K562 (cell line): ENCODE data around the gene ADAM8. TPM values are rescaled to one million over a fixed set of nuclear protein-coding genes. Genes with fewer than 3 reads are reported as not detected.

Source experiments
- ATAC-seq: fragments of 200-7000 bp; cut with Tn5 transposase; 3 replicates; pipeline ENCODE4 v1.9.1; 2020; ENCODE audit warnings: moderate library complexity
- BruUV-seq: library from RNA; stranded (reverse); fragments of 400-500 nt; replicated peaks from 2 replicates; lab custom pipeline; 2021; lab: Mats Ljungman, UMichigan
- CTCF ChIA-PET: fragments of 300-600 bp; formaldehyde crosslinking; extraction: SDS; loops from one replicate; lab custom pipeline; 2021; ENCODE audit warnings: low intra/inter-chr PET ratio; lab: Yijun Ruan, JAX
- POLR2A ChIA-PET: fragments of 300-600, 350-650 bp; sonication (Branson Sonifier 250); formaldehyde crosslinking; extraction: SDS; loops from one replicate; lab custom pipeline; 2021; ENCODE audit warnings: antibody characterized with exemption, inconsistent platforms; lab: Yijun Ruan, JAX
- DNase-seq, 4 experiments: peaks; one replicate each; pipeline versions ENCODE4 v3.0.0 to v3.0.0-alpha.2; 2011 to 2018; ENCODE audit warnings: low spot score in 3 of 4, mixed read lengths in 3 of 4; ENCODE audit errors: extremely low read depth in 1 of 4
- FAIRE-seq: peaks from 2 replicates; lab custom pipeline; 2011; peaks lifted over from hg19 to GRCh38; lab: Jason Lieb, UNC
- H2AFZ ChIP-seq: 2 replicates; pipeline ENCODE4 v1.6.0; 2011; ENCODE audit warnings: low read depth, low read length, control low read depth, inconsistent platforms
- H3K27ac ChIP-seq: fragments of 200-600 bp; 3 replicates; pipeline ENCODE4 v1.8.0; 2011; ENCODE audit warnings: low read depth, mild to moderate bottlenecking, control low read depth, inconsistent platforms, low read length, moderate library complexity, mixed read lengths; ENCODE audit errors: extremely low read depth
- H3K27me3 ChIP-seq, 2 experiments: fragments of 300-600 bp in 1 of 2; 2 replicates in 1 of 2; 3 replicates in 1 of 2; pipeline versions ENCODE4 v1.6.0 to v1.8.0; 2011; ENCODE audit warnings: inconsistent platforms in 2 of 2, low read length in 2 of 2, mild to moderate bottlenecking in 1 of 2, mixed read lengths in 1 of 2, moderate library complexity in 1 of 2; ENCODE audit not compliant: control insufficient read depth in 2 of 2, insufficient read depth in 2 of 2
- H3K36me3 ChIP-seq: fragments of 300-600 bp; 3 replicates; pipeline ENCODE4 v1.8.0; 2011; ENCODE audit warnings: mild to moderate bottlenecking, low read length, inconsistent platforms; ENCODE audit not compliant: control insufficient read depth, insufficient read depth
- H3K4me1 ChIP-seq, 2 experiments: fragments of 200-600 bp in 1 of 2; replicated peaks in 1 of 2; 2 replicates in 1 of 2; 3 replicates in 1 of 2; pipeline versions ENCODE4 v1.5.1 to v1.8.0; 2011; ENCODE audit warnings: inconsistent platforms in 2 of 2, low read length in 2 of 2, mild to moderate bottlenecking in 1 of 2, mixed read lengths in 1 of 2, moderate library complexity in 1 of 2; ENCODE audit not compliant: control insufficient read depth in 2 of 2, insufficient read depth in 2 of 2
- H3K4me2 ChIP-seq: 2 replicates; pipeline ENCODE4 v1.6.1; 2011; ENCODE audit warnings: low read length, control low read depth, inconsistent platforms, mixed read lengths; ENCODE audit not compliant: insufficient read depth
- H3K4me3 ChIP-seq: fragments of 200-600 bp; sonication (generic), shearing (Covaris generic); 2 replicates; pipeline ENCODE4 v1.5.1; 2016; ENCODE audit warnings: control low read depth, inconsistent platforms
- H3K79me2 ChIP-seq: fragments of 200-600 bp; 3 replicates; pipeline ENCODE4 v1.8.0; 2011; ENCODE audit warnings: low read length, inconsistent platforms; ENCODE audit not compliant: control insufficient read depth, insufficient read depth
- H3K9ac ChIP-seq, 2 experiments: 2 replicates each; pipeline versions ENCODE4 v1.6.0 to v1.6.1; 2011; ENCODE audit warnings: low read depth in 2 of 2, low read length in 2 of 2, control low read depth in 1 of 2, inconsistent platforms in 1 of 2, mild to moderate bottlenecking in 1 of 2, mixed read lengths in 1 of 2; ENCODE audit not compliant: insufficient read depth in 1 of 2
- H3K9me1 ChIP-seq: one replicate; pipeline ENCODE4 v1.6.0; 2011; ENCODE audit warnings: inconsistent platforms, mild to moderate bottlenecking, low read length, moderate library complexity; ENCODE audit not compliant: control insufficient read depth, insufficient read depth
- H3K9me3 ChIP-seq: replicated peaks from 2 replicates; pipeline ENCODE4 v1.5.1; 2011; ENCODE audit warnings: low read depth, low read length, inconsistent platforms; ENCODE audit not compliant: control insufficient read depth, insufficient read depth
- H4K20me1 ChIP-seq: replicated peaks from 2 replicates; pipeline ENCODE4 v1.6.1; 2011; ENCODE audit warnings: low read length, inconsistent platforms, mixed read lengths; ENCODE audit not compliant: control insufficient read depth, insufficient read depth
- EHMT2 ChIP-seq: fragments of 450-650 bp; IDR thresholded peaks from 2 replicates; pipeline ENCODE4 v1.6.1; 2018; ENCODE audit warnings: antibody characterized with exemption
- HNRNPK ChIP-seq: fragments of 200-400 bp; formaldehyde crosslinking; IDR thresholded peaks from one replicate; pipeline ENCODE4 v1.6.1; 2018; ENCODE audit warnings: mild to moderate bottlenecking, low read depth, low read length; ENCODE audit not compliant: poor library complexity, severe bottlenecking
- HNRNPUL1 ChIP-seq: fragments of 200-400 bp; formaldehyde crosslinking; IDR thresholded peaks from 2 replicates; pipeline ENCODE4 v1.6.1; 2017; ENCODE audit warnings: low read length
- MLLT1 ChIP-seq, 2 experiments: fragments of 450-650 bp; IDR thresholded peaks; 2 replicates each; pipeline ENCODE4 v1.6.1; 2016
- NR4A1 ChIP-seq, 2 experiments: fragments of 250-450 bp in 1 of 2; fragments of 450-650 bp in 1 of 2; sonication (Bioruptor Pico) in 1 of 2; IDR thresholded peaks; 2 replicates each; pipeline versions ENCODE4 v1.4.0 to v1.6.1; 2016 to 2020; ENCODE audit warnings: mild to moderate bottlenecking in 2 of 2, missing compliant biosample characterization in 1 of 2, missing genetic modification characterization in 1 of 2, moderate library complexity in 1 of 2
- TRIM24 ChIP-seq, 2 experiments: fragments of 450-650 bp; IDR thresholded peaks; 2 replicates each; pipeline ENCODE4 v1.6.1; 2016
- ZNF79 ChIP-seq: fragments of 250-450 bp; sonication (Bioruptor Pico); IDR thresholded peaks from 2 replicates; pipeline ENCODE4 v1.4.0; 2020; ENCODE audit warnings: low read depth, mild to moderate bottlenecking, moderate library complexity
- WGBS: fragments of 100-300 bp; shearing (Covaris generic); methylation state at CpG from one replicate; pipeline ENCODE4 v1.1.6; 2016; ENCODE audit warnings: low coverage, mixed read lengths; ENCODE audit not compliant: insufficient coverage; ENCODE audit errors: missing lambda C conversion rate; 5-methylcytosine and 5-hydroxymethylcytosine counted together
- in situ Hi-C: fragments of 300-500 bp; cut with MboI; formaldehyde crosslinking; loops from 4 replicates; pipeline ENCODE4 v1.15.0; 2018; ENCODE audit warnings: inconsistent platforms, mixed read lengths
- intact Hi-C: fragments of 100-400 bp; cut with micrococcal nuclease; formaldehyde crosslinking; loops from 2 replicates; pipeline ENCODE4 v1.14.2; 2022
- polyA plus RNA-seq, 8 experiments: library from polyadenylated mRNA; depleted of rRNA in 4 of 8; stranded (reverse) in 5 of 8; unstranded in 3 of 8; fragments of >200 nt; fragmentation: Nextera tagmentation in 2 of 8; fragmentation: Illumina TruSeq in 1 of 8; extraction: Ambion mirVana in 2 of 8; extraction: Trizol in 1 of 8; gene quantifications; 2 replicates each; pipeline versions ENCODE4 v1.2.1 to v1.2.3, GENCODE V29; 2011 to 2014; ENCODE audit warnings: inconsistent platforms in 1 of 8, missing spikeins in 1 of 8
- total RNA-seq, 7 experiments: library from RNA; depleted of rRNA in 6 of 7; stranded (reverse); fragments of >200 nt in 6 of 7; fragmentation: Illumina TruSeq in 2 of 7; extraction: Trizol in 2 of 7; gene quantifications; 2 replicates each; pipeline versions ENCODE4 v1.2.1 to v1.2.3, GENCODE V29; 2011 to 2021; ENCODE audit warnings: low replicate concordance in 1 of 7
- TF ChIP-seq, protein P1 (sequence below): fragments of 250-450 bp; sonication (Bioruptor Pico); IDR thresholded peaks from 2 replicates; pipeline ENCODE4 v1.4.0; 2020; ENCODE audit warnings: mild to moderate bottlenecking, moderate library complexity

Gene ADAM8
- total and polyA plus RNA-seq, 9 of the 15 experiments (the other 6 are each of a cell fraction or from before 2014, with no cell fraction given): 0.07 to 7.0 (median 1.1) TPM

GRCh38 chr10:133312016-133312768, 35.5 kb upstream of the ADAM8 start:
- ChIA-PET CTCF (no interaction called here), POLR2A (no interaction called here)
- no peak for FAIRE-seq
- Histone ChIP-seq H3K4me2 (no peak overlapping the region), H3K9me1 (no peaks in the 10 kb centered on the region), H3K27ac (no peak overlapping the region), H3K9me3 (no peaks in the 10 kb centered on the region), H3K27me3 (no peaks in the 10 kb centered on the region), H3K36me3 (peaks cover 37% of the 10 kb centered on the region; the same call in 2 of the 3 replicates), H3K4me3 (no peak overlapping the region), H2AFZ (no peak overlapping the region), H3K9ac (no peak overlapping the region), H4K20me1 (no peaks in the 10 kb centered on the region), H3K4me1 (peaks cover 4 to 36% of the 10 kb centered on the region in 2 experiments), H3K79me2 (peaks cover 20% of the 10 kb centered on the region)
- TF ChIP-seq NR4A1 (CRISPR knock-in tag; IDR thresholded peaks at IDR 0.05) (no peak), NR4A1 (tag; IDR thresholded peaks at IDR 0.05) (no peak), HNRNPUL1 (no peak), TRIM24 (IDR thresholded peaks at IDR 0.05) (no peak), HNRNPK (no peak), MLLT1 (IDR thresholded peaks at IDR 0.05) (no peak), EHMT2 (no peak), ZNF79 (CRISPR knock-in tag) (no peak)
- TF ChIP-seq, protein P1, sequence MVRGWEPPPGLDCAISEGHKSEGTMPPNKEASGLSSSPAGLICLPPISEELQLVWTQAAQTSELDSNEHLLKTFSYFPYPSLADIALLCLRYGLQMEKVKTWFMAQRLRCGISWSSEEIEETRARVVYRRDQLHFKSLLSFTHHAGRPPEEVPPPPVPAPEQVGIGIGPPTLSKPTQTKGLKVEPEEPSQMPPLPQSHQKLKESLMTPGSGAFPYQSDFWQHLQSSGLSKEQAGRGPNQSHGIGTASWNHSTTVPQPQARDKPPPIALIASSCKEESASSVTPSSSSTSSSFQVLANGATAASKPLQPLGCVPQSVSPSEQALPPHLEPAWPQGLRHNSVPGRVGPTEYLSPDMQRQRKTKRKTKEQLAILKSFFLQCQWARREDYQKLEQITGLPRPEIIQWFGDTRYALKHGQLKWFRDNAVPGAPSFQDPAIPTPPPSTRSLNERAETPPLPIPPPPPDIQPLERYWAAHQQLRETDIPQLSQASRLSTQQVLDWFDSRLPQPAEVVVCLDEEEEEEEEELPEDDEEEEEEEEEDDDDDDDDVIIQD: no peak
- WGBS: 82% methylated on average over 13 of the region's 23 CpGs
- no peak for ATAC-seq
- no TSS peak for BruUV-seq
- in situ Hi-C loops (no loop called here), intact Hi-C loops (loop anchor here (2.0 kb wide), 1 partner anchor 65 kb away; no protein-coding TSS in a partner anchor)
- DNase-seq: no peak
